Measurements from ENCODE around the gene DDX51.

DDX51 gene

DNA sequence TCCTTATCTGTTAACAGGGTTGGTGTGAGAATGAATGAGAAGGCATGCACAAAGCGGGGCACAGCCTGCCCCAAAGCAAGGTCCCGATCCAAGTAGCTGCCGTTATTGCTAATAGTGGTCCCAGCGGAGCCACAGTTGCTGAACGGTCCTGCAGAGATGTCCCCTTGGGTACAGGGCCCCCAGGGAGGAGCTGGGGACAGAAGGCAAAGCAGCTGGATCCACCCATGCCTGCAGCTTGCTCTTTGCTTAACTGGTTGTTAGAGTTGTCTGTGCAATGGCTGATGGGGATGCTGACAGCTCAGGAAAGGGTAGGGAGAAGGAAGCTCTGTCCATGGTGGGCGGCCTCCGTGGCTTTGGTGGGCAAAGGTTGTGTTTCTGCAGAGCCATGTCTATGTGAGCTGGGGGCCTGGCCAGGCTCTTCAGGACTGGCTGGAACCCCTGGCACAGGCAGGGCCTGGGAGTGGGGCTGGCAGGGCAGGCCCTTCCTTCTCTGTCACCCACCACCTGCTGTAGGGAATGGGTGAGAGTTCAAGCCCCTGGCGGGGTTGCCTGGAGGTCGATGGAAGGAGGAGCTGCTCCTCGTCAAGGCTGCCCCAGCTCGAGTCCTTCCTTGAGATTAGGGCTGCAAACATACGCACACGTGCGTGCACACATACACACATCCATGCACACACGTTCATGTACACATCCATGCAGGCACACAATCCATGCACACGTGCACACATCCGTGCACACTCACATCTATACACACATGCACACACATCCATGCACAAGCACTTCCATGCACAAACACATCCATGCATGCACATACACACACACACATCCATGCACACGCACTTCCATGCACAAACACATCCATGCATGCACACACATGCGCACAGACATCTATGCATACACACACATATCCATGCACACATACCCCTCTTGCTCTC is 35.6 kb upstream of the DDX51 start:
- DNase-seq (ENCODE audit: low read depth, low spot score): no peak

DNA sequence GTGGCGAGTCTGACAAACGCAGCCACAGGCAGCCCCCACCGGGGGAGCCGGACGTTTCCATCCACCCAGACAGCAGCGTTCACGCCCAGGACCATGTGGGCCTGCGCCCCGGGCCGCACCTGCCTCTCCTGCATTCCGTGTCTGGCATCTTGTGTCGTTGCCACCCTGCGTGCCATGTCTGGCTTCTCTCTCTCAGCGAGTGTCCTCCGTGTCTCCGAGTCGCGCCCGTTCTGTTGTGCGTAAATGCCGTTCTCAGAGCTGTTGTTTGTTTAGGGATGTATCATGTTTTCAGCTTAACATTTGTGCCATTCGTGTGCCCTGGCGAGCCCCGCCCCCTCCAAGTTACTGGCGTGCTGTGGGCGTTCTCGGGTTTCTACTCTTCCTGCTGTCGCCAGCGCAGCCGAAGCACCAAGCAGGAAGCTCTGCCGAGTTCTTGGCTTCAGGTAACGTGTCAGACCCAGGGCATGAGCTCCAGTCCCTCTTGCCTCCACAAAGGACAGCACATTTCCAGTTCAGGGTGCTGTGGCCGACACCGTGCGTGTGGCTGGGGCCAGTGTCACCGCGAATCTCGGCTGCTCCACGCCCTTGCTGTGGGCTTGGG is 34.8 kb upstream of the DDX51 start:
- no peak for DNase-seq (ENCODE audit: low read depth, low spot score)

DNA sequence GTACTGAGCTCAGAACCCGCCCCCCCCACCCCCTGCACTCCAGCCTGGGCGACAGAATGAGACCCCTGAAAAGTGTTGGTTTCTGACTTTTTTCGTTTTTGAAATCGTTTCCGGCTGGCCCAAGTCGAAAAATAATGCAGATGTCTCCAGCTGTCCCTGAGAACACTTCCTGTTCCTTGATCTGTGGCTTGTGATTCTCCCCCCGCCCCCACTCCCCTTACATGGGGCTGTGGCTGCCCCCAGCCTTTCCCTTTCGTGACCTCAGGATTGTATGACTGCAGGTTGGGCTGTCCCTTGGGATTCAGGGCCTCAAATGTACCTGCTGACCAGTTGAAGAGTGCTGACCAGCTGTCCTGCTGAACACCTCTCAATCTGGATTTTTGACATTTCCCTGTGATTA is 34.2 kb upstream of the DDX51 start:
- no peak for DNase-seq (ENCODE audit: low read depth, low spot score)

DNA sequence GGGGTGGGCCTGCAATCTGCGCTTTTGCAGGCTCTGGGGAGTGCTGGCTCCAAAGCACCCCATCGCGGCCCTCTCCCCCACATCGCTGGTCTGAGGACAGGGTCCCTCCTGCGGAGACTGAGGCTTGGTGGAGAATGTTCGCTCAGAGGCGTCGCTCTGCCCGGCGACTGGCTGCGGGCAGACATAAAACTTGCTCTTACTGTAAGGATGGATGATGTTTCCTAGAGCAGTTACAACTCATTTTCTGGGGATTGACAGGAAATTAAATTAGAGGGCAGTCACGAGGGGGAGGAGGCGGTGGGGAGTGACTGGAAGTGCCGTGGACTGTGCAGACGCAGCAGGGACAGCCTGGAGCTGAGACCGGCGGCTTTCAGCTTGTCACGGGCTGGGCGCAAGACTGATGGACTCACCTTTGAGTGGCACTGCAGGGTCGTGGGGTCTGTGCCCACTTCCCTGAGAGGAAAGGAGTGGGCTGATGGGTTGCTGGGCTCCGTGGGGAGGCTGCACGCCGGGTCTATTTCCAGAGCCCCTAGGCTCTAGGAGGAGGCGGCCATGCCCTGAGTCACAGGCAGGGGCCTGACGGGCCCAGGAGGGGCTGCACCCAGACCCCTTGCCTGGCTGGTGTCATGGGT is 32.9 kb upstream of the DDX51 start:
- no peak for DNase-seq (ENCODE audit: low read depth, low spot score)

DNA sequence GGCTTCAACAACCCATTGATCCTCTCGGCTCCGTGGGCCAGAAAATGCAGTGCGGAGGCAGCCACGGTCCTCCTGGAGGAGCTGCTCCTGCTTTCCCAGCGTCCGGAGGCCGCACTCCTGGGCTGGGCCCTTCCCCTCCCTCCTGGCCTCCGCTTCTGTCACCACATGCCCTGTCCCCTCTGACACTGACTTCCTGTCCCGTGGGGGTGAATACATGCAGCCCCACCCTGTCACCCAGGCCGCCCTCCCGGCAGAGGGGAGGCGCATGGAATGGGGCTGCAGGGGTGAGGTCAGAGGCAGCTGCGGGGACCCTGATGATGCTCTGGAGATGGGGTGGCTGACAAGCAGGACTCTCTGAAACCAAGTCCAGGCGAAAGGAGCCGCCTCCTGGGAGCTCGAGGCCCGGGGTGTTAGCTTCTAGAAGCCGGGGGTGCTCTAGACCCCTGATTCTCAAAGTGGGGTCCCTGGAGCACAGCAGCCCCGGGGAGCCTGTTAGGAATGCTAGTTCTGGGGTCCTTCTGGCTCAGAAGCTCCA is 32.3 kb upstream of the DDX51 start:
- DNase-seq (ENCODE audit: low read depth, low spot score): no peak

DNA sequence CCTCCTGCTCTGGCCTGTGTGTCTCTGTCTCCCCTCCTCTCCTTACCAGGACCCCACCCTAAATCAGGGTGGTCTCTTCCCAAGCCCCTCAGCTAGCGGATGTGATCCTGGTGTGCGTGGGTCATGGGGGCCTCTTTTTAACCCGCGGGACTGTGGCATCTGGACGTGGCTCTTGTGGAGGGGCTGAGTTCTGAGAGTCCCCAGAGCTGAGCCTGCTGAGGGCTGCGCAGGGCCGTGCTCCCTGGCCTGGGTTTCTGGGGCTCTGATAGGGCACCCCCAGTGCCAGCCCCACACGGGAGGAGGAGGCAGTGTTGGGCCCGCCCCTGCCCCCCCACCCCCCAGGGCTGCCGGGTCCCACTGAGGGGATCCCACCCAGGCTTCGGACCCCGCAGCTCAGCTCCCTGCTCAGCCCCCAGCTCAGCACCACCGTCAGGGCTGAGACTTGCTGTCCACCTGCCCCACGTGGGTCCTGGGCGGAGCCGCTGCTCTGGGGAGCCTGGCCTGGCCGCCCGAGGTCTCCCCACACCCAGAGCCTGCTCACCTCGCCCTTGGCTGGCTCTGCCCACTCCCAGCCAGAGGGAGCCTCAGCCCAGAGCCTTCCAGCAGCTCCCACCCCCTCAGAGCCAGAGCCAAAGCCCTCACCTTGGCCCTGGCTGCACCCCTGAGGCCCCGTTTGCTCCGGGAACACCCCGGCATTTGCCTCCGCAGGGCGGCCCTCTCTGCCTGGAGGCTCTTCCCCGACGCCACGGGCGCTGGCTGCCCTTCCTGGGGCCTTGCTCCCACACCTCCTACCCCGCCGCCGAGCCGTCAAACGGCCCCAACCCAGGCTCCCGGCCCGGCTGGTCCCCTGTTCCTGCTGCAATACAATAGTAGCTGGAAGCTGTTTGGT is 31.6 kb upstream of the DDX51 start:
- DNase-seq (ENCODE audit: low read depth, low spot score): no peak

DNA sequence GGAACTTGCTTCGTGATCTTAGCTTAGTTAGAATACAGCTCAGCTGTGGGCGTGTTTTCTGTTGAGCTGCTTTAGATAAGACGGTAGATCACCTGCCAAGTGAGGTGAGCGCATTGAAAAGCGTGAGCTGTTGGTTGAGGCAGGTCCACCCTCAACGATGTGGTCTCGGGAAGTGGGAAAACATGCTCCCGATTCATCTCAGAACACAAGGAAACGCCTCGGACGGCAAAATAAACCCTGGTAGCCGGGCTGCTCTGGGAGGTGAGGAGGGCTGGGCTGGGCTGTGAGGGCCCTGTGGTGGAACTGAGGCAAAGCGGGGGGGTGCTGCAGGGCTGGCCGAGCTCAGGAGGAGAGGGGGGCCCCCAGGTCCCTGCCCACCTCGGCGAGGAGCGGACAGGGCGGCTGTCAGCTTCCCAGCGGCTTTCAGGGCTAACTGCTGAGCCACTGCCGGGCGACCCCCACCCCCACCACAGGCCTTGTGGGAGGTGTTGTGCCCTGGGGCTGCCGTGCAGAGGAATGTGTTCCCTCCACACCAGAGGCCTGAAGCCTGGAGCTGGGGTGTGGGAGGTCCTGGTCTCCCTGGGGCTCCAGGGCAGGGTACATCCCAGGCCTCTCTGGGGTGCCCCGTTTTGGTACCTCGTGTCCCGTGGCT is 30.8 kb upstream of the DDX51 start:
- DNase-seq (ENCODE audit: low read depth, low spot score): no peak

DNA sequence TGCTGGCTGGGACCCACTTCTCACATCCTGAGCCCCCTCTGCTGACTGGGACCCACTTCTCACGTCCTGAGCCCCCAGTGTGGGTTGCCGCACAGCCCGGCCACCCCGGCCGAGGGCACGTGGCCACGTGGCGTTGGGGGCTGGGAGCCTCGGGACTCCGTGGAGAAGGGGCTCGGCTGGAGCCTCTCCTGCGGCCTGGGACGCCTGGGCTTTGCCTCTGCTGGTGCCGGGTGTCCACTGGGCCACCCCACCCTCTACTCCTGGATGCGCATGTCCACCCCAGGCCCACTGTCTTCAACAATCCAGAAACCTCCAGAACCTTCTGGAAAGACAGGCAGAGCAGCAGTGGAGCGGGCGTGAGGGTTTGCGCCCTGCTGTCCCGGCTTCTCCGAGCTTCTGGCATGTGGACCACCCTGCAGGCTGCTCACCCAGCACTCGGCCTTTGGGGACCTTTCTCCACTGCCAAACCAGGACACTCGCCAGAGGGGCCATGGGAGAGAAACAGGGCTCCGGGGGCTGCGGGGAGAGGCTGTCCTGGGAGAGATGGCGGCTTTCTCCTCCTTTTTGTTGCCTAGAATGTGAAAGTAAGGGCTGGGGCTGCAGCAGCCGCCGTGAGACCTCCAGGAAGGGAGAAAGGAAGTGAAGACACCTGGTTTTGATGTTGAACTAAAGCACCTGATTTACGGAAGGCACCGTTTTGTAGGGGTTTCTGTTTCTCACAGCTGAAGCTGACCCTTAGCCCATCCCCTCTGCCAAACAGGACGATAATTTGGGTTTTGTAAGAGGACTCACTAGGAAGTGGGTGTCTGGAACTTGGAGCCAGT is 30.1 kb upstream of the DDX51 start:
- DNase-seq (ENCODE audit: low read depth, low spot score): no peak

DNA sequence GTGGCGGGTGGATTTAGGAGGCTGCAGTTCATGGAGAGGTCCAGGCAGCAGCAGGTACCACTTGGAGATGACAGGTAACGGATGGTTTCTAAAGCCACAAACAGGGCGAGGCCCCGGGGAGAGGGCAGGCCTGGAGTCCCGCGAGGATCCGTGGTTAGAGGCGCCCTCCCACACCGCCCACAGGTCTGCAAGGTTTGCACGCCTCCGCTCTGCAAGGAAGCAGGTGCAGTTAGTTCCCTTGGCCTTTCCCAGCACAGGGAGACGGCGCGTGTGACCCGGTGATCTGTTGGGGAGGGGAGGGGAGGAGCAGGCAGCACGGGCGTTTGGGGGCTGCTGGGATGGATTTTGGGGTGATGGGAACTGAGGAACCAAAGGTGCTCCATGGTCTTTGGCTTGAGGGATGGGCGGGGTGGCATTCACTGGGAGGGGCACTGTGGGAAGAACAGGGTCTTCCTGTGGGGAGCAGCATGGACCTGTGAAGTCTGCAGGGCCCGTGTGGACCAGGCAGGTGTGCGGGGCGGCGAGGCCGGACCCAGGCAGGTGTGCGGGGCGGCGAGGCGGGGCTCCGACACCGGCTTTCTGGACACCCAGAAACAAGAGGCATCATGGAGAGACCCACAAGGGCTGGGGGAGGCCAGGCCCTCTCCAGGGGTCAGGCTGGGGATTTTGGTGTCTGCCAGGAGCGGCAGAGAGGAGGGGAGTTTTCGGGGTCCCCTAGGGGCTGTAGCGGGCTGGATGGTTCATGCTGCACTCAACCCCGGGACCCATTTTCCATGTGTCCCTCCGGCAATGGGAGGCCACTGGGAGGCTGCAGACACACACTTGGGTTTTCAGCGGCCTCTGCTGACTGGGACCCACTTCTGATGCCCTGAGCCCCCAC is 29.3 kb upstream of the DDX51 start:
- DNase-seq (ENCODE audit: low read depth, low spot score): no peak

DNA sequence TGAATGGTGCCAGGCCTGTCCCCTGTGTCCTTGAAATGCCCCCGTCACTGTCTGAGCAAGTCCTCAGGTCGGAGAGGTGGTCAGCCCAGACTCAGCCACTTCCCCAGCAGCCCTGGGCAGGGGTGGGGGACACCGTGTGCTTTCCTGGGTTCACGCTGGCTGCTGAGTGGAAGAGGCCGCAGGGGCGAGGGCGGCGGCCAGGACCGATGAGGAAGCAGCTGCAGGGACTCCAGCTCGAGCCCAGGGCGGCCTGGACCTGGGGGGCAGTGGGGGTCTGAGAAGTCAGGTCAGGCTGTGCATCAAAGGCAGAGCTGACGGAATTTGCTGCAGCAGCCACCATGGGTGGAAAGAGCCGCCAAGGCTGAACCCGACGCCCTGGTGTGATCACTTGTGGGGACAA is 28.5 kb upstream of the DDX51 start:
- DNase-seq (ENCODE audit: low read depth, low spot score): no peak

DNA sequence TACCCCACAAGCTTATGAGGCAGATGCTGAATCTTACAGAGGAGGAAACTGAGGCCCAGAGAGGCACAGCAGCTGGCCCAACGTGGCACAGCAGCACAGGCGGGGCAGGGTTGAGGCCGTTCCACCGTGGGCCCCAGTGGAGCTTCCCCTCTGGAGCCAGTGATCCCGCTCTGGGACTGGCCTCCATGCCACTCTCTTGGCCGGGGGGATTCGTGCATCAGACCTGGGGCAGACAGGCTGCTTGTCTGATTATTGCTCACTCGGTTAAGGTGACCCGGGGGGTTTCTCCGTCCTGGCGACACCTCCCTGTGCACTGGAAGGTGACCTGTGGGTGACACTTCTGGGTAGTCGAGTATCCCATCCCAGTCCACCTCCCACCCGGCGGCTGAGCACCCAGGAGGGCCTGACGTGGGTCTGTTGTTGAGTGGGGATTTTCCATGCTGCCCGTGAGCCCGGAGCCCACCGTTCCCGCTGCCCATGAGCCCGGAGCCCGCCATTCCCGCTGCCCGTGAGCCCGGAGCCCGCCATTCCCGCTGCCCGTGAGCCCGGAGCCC is 27.9 kb upstream of the DDX51 start:
- no peak for DNase-seq (ENCODE audit: low read depth, low spot score)

DNA sequence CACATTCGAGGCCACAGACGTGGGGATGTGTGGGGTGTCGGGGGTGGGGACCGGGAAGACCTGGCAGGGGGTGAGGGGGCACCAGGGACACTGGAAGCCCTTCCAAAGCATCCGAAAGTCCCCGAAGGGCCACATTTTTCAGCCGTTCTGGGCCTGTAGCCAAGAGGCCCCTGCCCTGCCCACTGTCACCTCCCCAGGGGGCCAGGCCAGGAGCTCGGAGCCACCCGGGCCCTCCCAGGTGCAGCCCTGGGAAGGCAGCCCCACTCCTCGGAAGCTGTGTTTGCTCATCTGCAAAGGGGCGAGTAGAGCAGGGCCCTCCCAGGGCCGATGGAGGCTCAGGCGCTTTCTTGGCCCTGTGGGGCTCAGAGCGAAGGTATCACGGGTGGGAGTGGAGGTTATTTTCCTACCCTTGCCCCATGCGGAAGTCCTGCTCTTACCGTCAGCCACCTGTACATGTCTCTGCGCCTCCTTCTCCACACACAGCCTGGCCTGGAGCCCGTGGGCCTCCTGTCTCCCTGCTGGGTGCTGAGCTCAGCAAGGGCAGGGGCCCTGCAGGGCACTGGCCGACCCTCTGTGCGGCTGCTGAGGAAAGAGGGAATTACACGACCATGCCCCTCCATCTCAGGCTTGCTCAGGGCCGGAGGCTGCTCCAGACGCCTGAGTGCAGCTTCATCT is 27.3 kb upstream of the DDX51 start:
- DNase-seq (ENCODE audit: low read depth, low spot score): no peak

DNA sequence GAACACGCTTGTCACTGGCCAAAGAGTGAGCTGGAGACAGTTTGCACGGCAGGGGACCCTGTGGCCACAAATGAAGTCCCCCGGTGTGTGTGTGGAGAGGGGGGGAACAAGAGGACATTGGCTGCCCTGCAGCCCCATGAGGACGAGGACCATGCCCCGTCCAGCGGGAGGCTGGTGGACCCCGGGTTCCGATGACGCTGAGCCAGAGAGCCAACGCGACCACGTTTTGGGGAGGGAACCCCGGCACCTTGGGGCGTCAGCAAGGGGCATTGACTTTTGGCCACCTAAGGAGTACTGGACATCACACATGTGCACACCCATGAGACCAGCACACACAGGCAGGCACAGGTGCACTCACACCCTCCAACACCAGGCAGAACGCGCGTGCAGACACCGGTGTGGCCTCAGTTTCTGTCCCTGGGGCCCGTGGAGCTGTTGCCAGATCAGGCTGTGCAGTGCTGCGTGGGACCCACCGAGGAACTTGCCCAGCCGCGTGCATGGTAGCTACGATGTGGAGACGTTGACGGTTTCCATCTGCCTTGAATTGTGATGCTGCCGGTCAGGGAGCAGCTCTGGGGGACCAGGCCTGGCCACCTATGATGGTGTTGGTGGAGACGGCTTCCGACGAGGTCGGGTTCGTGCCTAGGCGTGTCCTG is 26.6 kb upstream of the DDX51 start:
- DNase-seq (ENCODE audit: low read depth, low spot score): no peak

DNA sequence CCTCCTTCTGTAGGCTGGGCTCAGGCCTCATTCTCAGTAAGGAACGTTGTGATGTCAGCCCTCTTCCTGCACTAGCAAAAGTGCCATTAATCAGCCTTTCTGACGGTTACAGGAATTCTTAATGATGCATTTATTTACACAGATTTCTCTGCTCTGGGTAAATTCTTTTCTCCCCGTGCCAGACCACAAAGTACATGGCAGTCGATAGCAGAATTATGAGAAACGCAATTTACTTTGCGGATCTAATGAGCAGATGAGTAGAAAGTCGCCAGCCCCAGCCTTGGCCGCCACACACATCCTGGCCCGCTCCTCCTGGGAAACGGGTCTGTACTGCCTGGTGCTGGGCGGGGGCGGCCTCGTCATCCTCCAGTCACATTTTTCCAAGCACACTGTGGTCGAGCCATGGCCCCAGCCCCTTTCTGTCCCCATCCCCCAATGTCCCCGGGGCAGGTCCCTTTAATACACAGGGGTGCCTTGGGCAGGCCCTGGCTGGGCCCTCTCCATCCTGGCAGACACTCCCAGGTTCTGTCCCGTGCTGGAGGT is 26.0 kb upstream of the DDX51 start:
- no peak for DNase-seq (ENCODE audit: low read depth, low spot score)

DNA sequence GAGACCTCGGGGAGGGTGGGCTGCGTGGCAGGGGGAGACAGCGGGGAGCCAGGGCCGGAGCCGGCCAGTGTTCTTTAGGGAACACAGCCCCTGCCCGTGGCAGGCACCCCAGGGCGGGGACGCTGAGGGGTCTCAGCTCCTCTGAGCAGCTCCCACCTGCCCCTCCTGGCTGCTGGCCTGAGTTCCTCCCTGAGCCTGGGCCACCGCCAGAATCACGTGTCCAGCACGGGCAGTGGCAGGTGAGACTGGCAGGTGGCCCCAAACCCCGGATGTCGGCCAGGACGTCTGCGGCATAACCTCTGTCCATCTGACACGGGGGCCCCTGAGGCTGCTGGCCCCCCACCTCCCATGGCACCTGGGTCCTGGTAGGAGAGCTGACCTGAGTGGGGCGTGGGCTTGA is 25.3 kb upstream of the DDX51 start:
- no peak for DNase-seq (ENCODE audit: low read depth, low spot score)

DNA sequence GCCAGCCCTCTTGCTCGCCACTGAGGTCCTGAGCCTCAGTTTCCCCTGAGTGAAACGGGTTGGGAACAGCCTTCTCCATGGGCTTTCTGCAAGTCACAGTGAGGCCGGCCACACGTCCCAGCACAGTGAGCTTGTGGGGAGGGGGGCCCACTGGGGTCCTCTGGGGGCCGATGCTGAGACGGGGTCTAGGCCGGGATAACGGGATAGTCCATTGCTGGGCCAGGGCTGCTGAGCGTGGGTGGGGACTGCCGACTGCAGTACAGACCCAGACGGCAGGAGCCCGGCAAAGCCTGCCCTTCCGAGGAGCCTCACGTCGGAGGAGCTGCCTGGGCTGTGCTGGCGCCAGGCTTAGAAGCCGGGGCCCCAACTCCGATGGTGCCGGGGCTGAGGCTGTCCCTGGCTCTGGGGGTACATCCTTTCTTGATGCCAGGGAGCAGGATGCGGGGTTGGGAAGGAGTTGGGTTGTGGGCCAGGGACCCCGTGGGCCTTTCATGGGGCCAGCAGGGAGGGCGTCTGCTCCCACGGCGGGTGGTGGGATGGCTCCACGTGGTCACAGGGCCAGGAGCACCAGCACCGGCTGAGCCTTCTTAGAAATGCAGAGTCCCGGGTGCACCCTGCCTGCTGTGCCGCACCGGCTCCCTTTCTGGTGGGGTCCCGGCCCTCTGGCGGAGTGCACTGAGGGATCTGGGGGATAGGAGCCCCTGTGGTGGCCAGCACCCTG is 24.4 kb upstream of the DDX51 start:
- no peak for DNase-seq (ENCODE audit: low read depth, low spot score)
